ENCODE results near the gene FUCA1. TPM values are rescaled to one million over a fixed set of nuclear protein-coding genes. Genes with fewer than 3 reads are reported as not detected.

Gene FUCA1
- total and polyA plus RNA-seq, 10 of the 15 experiments (the other 5 are each of a cell fraction or from before 2014, with no cell fraction given), result 33.3 to 117 (median 52.6) TPM

- TF ChIP-seq ZNF687 (IDR thresholded peaks at IDR 0.05) (peak; percentile 85), BHLHE40 (IDR thresholded peaks at IDR 0.05; ENCODE audit: borderline replicate concordance in 1 of 2, low read depth in 2 of 2, low read length in 1 of 2) (peak; percentile 68 to 77; a peak in 3 of 4 replicates), CBFB (IDR thresholded peaks at IDR 0.05; ENCODE audit: low read depth) (peak; percentile 79; the same call in 1 of the 2 replicates), EGR1 (IDR thresholded peaks at IDR 0.05; ENCODE audit: borderline replicate concordance in 1 of 2, low read depth in 2 of 2, low read length in 2 of 2) (0 out of 3 replicates have a peak, but pooled peaks of 1 of the 2 experiments have one; percentile 17), BCL11A (IDR thresholded peaks at IDR 0.05; ENCODE audit: low read depth, low read length) (peak; percentile 12; the same call in 1 of the 2 replicates), JUND (IDR thresholded peaks at IDR 0.05; ENCODE audit: low read depth, low read length) (peak; percentile 65; the same call in 1 of the 2 replicates), EED (IDR thresholded peaks at IDR 0.05; ENCODE audit: low read depth) (peak; percentile 94), NR2C2 (IDR thresholded peaks at IDR 0.05; ENCODE audit: borderline replicate concordance, control insufficient read depth, insufficient read length, low read depth) (no peak), TARDBP (IDR thresholded peaks at IDR 0.05; ENCODE audit: borderline replicate concordance) (no peak), STAT3 (IDR thresholded peaks at IDR 0.05; ENCODE audit: low read depth, low read length) (no peak), CBX5 (IDR thresholded peaks at IDR 0.05; ENCODE audit: low read depth) (no peak), ZNF622 (IDR thresholded peaks at IDR 0.05) (no peak), GABPA (IDR thresholded peaks at IDR 0.05; ENCODE audit: low read depth) (no peak), YY1 (IDR thresholded peaks at IDR 0.05; ENCODE audit: low read depth, low read length) (no peak; the same call in 1 of the 2 replicates), SMAD1 (IDR thresholded peaks at IDR 0.05; ENCODE audit: low read depth, partially characterized antibody) (no peak), PKNOX1 (IDR thresholded peaks at IDR 0.05) (peak; percentile 38; the same call in 1 of the 2 replicates), MEF2A (IDR thresholded peaks at IDR 0.05; ENCODE audit: insufficient read depth, low read depth, low read length) (no peak), SP1 (IDR thresholded peaks at IDR 0.05; ENCODE audit: low read depth, low read length) (peak; percentile 56), HDGF (IDR thresholded peaks at IDR 0.05) (peak; percentile 83; the same call in 1 of the 2 replicates), PAX8 (IDR thresholded peaks at IDR 0.05) (no peak), RCOR1 (conservative IDR thresholded peaks at IDR 0.05; ENCODE audit: low read depth, low read length) (no peak), IKZF1 (conservative IDR thresholded peaks at IDR 0.05) (peak; percentile 63; the same call in 1 of the 2 replicates), SREBF1 (IDR thresholded peaks at IDR 0.05; ENCODE audit: low read length) (peak; percentile 24; the same call in 1 of the 2 replicates), MYC (IDR thresholded peaks at IDR 0.05; ENCODE audit: insufficient read depth, insufficient read length, insufficient replicate concordance, low read length, severe bottlenecking) (no peak), PBX3 (IDR thresholded peaks at IDR 0.05; ENCODE audit: insufficient replicate concordance, low read depth, low read length) (no peak)
Measured at GRCh38 chr1:23908453-23909341, 40.6 kb upstream of the FUCA1 start (continued).
